HL-60/S4 treated with phorbol 12-myristate 13-acetate at 8.2 ng/mL for 4 days and 3 days (cell line): ENCODE data around the gene LCE1F.

Source experiments
- in situ Hi-C: fragments of 300-500 bp; cut with MboI; formaldehyde crosslinking; loops from 2 replicates; pipeline ENCODE4 v1.15.0; 2022; ENCODE audit warnings: low sequenced_read_pairs

Gene LCE1F

GRCh38 chr1:152770411-152770810 is 4.5 kb upstream of the LCE1F start:
- in situ Hi-C loops = no loop called here

- in situ Hi-C loops = no loop called here
These were observed 1.4 kb downstream of the LCE1F start for GRCh38 chr1:152776361-152776760.

- in situ Hi-C loops = no loop called here
These were observed 2.7 kb downstream of the LCE1F start for GRCh38 chr1:152777510-152778137.

GRCh38 chr1:152783095-152783494 is 8.2 kb downstream of the LCE1F start:
- in situ Hi-C loops = no loop called here

- in situ Hi-C loops = no loop called here
These were observed 11.1 kb downstream of the LCE1F start, which contains the start of gene LCE1E for GRCh38 chr1:152786077-152786476. TSS of gene LCE1E (plus strand) at chr1:152786257. CDS start at chr1:152787300, 1,043 bp downstream.

- in situ Hi-C loops = no loop called here
These were observed 20.7 kb downstream of the LCE1F start for GRCh38 chr1:152795686-152796085.

GRCh38 chr1:152796421-152796820 is 21.5 kb downstream of the LCE1F start, which contains the start of gene LCE1D:
TSS of gene LCE1D (plus strand) at chr1:152796721. CDS start at chr1:152797795, 1,074 bp downstream.
- in situ Hi-C loops = no loop called here

GRCh38 chr1:152801333-152801732 is 26.4 kb downstream of the LCE1F start:
- in situ Hi-C loops = no loop called here

- in situ Hi-C loops = no loop called here
These were observed 31.6 kb downstream of the LCE1F start, which contains the start of gene LCE1C for GRCh38 chr1:152806576-152806975. TSS of gene LCE1C (minus strand) at chr1:152806651. CDS start at chr1:152805478, 1,173 bp downstream.

- in situ Hi-C loops = no loop called here
These were observed 36.1 kb downstream of the LCE1F start for GRCh38 chr1:152811050-152811449.

GRCh38 chr1:152811671-152812070 is 36.7 kb downstream of the LCE1F start, which contains the start of gene LCE1B:
TSS of gene LCE1B (plus strand) at chr1:152811971. CDS start at chr1:152812447, 476 bp downstream.
- in situ Hi-C loops = no loop called here

- in situ Hi-C loops = no loop called here
These were observed 42.4 kb downstream of the LCE1F start for GRCh38 chr1:152817309-152817708.

GRCh38 chr1:152823294-152823693 is 48.4 kb downstream of the LCE1F start:
- in situ Hi-C loops = no loop called here

GRCh38 chr1:152824964-152825363 is 50.0 kb downstream of the LCE1F start:
- in situ Hi-C loops = no loop called here
